Effector CD8-positive, alpha-beta T cell (primary cell): ENCODE data around the gene OXCT2.
"Not testable (repeated sequence)": the region's sequence is repeated elsewhere in the genome, so short reads cannot be mapped to it uniquely, and the experiment has no call there.

Experiments
- DNase-seq: peaks from one replicate; lab custom pipeline; 2025; lab: John Stamatoyannopoulos, UW

OXCT2 gene

GRCh38 chr1:39787468-39787867 lies 16.3 kb upstream of the OXCT2 start:
- DNase-seq, result no peak

DNA sequence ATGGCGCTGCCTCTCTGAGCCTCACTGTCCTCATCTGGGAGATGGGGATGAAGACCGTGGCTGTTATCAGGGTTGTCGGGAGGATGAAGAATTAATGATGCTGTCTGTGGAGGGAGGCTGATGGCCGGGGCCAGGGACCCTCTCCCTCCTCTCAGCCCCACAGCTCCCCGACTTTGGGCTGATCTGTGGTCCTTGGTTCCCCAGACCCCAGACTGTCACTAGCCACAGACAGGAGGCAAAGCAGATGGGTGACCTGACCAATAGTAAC lies 15.9 kb upstream of the OXCT2 start:
- DNase-seq, result not testable (repeated sequence)

- DNase-seq, result not testable (repeated sequence)
These were observed 15.4 kb upstream of the OXCT2 start for GRCh38 chr1:39786303-39787107.

DNA sequence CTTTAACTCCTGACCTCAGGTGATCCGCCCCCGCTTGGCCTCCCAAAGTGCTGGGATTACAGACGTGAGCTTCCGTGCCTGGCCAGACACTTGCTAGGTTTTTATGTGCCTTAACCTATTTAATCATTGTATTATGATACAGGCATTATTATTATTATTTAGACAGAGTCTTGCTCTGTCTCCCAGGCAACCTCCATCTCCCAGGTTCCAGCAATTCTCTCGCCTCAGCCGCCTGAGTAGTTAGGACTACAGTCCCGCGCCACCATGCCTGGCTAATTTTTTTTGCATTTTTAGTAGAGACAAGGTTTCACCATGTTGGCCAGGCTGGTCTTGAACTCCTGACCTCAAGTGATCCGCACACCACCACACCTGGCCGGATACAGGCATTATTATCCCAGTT lies 11.5 kb upstream of the OXCT2 start:
- DNase-seq, result not testable (repeated sequence)

GRCh38 chr1:39782103-39782502 lies 11.0 kb upstream of the OXCT2 start:
- no peak for DNase-seq

- DNase-seq, result no peak
These were observed 10.2 kb upstream of the OXCT2 start for GRCh38 chr1:39781349-39781715.

- no peak for DNase-seq
These were observed 8.7 kb upstream of the OXCT2 start for GRCh38 chr1:39779821-39780220.

GRCh38 chr1:39779137-39779536 lies 8.0 kb upstream of the OXCT2 start:
- DNase-seq, result no peak

DNA sequence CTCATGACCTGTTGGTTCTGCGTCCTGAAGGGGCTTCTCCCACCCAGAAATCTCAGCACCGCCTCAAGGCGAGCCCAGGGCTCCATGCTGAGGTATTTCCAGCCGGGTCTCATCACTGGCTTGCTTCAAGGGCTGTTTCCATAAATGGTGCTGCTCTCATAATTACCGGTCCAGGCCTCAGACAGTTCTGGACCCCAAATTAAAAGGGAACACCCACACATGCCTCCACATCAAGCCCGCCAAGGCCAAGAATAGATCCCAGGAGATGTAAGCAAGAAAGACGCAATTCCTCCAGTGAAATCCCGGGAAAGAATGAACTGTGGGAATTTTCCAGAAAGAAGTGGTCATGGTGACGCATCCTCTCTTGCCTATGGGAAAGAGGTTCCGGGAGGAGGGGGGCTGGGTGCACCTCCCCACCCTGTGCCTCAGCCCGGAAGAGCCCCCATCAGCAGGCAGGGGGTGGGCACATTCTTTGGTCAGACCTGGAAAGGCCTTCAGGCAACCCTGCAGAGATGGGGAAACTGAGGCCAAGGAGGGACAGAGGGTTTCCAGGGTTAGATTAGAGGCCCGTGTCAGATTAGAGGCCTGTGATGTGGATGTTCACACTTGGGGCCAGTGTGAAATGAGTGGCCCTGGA lies 7.4 kb upstream of the OXCT2 start:
- DNase-seq, result not testable (repeated sequence)

DNA sequence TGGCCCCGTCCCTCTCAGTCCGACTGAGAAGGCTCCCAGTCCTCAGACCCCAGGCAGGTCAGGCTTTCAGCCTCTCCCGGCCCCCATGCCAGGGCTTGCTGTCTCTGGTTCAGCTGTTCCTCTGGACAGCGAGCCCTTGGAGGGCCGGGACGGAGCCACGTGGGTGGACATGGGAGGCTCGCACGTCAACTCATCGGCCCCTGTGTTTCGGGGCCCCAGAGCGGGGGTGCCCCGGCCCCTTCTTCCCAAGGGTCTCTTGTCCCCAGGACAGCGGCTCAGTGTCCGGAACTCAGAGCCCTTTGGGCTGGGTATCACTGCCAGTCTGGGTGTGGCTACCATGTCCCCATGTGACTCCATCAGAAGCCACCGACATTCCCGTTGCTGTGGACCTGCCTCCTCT lies 6.7 kb upstream of the OXCT2 start:
- not testable (repeated sequence) for DNase-seq

DNA sequence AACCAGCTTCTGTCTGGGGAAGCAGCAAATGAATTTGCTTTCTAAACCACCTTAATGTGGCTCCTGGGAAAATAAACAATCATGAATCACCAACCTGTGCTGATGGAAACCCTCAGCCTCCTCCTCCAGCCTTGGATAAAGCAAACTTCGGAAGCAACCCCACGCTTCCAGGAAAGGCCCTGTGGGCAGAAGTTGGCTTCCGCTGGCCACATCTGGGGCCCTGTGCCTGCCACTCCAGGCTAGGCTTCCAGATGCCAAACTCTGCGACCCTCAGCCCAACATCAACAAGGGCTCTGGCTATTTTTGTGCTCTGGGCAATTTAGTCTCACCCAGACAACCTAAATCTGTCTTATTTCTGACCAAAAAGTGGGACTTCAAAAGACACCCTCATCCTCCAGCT lies 6.2 kb upstream of the OXCT2 start:
- DNase-seq, result no peak

GRCh38 chr1:39776886-39777285 lies 5.7 kb upstream of the OXCT2 start:
- DNase-seq, result no peak

DNA sequence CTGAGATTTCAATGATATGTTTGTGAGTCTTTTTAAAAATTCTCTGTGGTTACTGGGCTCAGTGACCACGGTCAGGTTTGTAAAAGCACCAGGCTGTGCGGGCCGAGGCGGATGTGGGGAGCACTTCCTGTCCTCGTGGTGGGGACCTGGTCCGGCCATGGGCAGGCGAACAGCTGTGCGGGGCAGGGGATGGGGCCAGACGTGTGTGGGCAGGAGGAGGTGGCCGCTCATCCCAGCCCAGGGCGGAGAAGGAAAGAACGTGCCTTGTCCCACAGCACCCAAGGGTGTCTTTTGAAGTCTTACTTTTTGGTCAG lies 5.2 kb upstream of the OXCT2 start:
- no peak for DNase-seq

GRCh38 chr1:39775676-39776399 lies 4.7 kb upstream of the OXCT2 start:
- DNase-seq, result not testable (repeated sequence)

- DNase-seq, result not testable (repeated sequence)
These were observed 4.0 kb upstream of the OXCT2 start for GRCh38 chr1:39775141-39775540.

DNA sequence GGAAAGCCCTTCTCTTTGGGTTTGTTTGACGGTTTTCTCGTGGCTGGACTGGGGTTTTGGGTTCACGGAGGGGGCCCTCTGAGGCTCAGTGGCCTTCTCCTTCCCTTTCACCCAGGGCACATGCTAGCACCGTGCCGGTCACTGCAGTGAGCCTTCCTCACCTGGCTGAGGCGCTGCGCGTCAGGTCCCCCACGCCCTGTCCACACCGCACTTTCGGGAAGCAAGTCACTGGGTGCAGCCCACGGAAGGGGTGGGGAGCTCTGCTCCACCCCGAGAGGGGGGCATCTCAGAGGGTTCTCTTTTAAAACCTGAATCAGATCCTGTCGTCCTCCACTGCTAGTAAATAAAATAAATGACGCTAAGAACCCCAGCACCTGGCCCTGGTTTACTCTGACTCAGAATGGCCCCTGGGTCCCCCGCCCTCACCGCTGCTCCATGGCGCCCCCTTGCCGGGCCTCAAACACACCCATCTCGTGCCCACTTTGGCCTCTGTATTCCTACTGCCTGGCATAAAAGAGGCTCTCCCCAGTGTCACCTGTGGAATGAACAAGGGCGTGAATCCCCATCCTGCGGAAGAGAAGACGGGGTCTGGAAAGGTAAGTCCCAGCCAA lies 2.3 kb upstream of the OXCT2 start:
- DNase-seq, result not testable (repeated sequence)

- DNase-seq, result not testable (repeated sequence)
These were observed 787 bp downstream of the OXCT2 start for GRCh38 chr1:39770100-39771021.

DNA sequence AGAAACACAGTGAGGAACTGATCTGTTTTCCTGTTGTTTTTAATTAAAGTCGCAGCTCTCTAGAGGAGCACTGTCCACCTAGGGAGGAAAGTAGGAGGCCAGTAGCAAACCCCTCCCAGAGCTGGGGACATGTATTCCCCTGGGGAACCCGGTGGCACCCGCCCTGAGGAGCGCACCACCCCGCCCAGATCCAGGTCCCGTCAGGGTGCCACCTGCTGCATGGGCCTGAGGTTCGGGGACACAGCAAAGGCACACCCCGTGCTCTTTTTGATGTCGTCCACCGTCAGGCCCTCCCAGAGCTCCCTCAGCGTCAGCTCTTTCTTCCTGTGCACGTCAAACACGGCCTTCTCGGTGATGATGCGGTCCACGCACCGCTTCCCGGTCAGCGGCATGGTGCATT lies 1.6 kb downstream of the OXCT2 start:
- not testable (repeated sequence) for DNase-seq

DNA sequence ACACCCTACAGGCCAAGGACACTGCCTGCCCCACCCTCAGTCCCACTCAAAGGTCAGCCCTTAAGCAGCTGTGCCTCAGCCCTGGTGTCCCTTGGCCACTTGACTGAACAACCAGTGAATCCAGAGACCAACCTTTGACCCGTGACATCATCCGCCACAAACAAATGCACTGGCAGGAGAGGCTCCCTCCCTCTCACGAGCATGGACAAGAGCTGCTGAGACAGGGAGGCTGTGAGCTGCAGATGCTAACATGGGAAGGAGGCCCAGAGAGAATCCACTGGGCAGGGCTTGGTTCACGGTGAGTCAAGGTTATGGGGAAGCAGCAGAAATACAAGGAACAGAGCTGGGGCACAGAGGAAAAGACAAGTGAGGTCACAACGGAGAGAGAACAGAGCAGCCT lies 4.7 kb downstream of the OXCT2 start:
- not testable (repeated sequence) for DNase-seq

DNA sequence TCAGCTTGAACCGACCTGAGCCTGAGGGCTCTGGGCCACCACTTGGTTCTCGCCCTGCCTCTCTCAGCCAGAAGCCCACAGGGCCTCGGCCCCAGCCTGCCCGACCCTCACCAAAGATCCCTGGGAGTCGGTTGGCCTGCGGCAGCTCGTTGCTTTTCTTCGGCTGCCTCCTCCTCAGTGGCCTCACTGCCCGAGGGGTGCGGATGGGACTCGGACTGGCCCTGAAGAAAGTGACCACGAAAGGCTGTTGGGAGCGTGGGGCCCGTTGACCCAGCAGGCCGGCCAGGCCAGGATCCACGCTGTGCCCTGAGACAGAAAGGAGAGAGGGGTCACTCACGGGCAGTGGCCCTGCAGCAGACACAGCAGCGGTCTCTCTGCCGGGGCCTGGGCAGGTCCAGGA lies 6.6 kb downstream of the OXCT2 start:
- not testable (repeated sequence) for DNase-seq

DNA sequence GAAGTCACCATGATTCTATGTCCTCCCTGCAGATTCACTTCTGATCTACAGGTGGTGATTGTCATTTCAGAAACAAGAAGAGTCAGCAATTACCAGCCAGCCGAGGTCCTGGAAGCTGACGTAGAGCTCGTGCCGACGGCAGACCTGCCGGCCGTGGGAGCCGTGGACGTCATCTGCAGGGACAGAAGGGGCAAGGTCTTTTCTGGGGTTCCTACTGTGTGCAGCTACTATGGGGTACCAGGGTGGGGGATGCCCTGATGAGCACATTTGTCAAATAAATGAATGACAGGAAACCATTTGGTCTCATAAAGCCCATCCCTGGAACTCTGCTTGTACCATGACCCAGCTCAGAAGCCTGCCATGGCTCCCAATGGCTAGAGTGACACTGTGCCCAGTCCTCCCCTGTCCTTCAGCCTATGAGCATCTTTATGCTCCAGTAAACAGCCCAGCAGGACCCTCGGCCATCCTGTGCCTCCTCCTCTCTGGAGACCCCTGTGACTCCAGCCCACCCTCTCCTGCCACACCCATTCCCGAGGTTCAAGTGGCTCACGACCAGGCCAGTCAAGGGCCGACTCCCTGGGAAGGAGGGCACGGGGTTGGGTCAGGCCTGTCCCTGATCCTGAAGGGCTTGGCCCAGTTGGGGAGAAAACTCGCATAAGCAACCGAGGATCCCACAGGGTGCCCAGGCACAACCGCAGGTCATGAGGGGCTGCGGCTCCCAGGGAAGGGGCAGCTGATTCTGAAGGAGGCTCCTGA lies 7.4 kb downstream of the OXCT2 start:
- DNase-seq, result not testable (repeated sequence)
